HepG2 (cell line): ENCODE results near the gene MPV17L2. TPM values are rescaled to one million over a fixed set of nuclear protein-coding genes. Genes with fewer than 3 reads are reported as not detected.

ENCODE experiments used
- ARID4A ChIP-seq: sonication (generic); formaldehyde crosslinking; IDR thresholded peaks from 2 replicates; pipeline ENCODE4 v1.5.0; 2020; ENCODE audit warnings: mild to moderate bottlenecking, missing genetic modification reagents, borderline replicate concordance
- NCOA5 ChIP-seq: sonication (generic); formaldehyde crosslinking; IDR thresholded peaks from 2 replicates; pipeline ENCODE4 v1.4.0; 2020; ENCODE audit warnings: missing genetic modification reagents
- RFX5 ChIP-seq: IDR thresholded peaks from 2 replicates; pipeline ENCODE4 v1.6.1; 2011; ENCODE audit warnings: low read depth, low read length, improper control_type of control experiment
- RXRA ChIP-seq: sonication (generic); formaldehyde crosslinking; IDR thresholded peaks from 2 replicates; pipeline ENCODE4 v1.5.1; 2020; ENCODE audit warnings: missing genetic modification reagents
- TBL1XR1 ChIP-seq: fragments of 150-350 bp; IDR thresholded peaks from 2 replicates; pipeline ENCODE4 v1.6.1; 2014; ENCODE audit warnings: borderline replicate concordance, low read length; ENCODE audit not compliant: partially characterized antibody
- TCF7 ChIP-seq: sonication (generic); IDR thresholded peaks from 2 replicates; pipeline ENCODE4 v1.6.1; 2016; ENCODE audit warnings: antibody characterized with exemption, low read depth
- TEAD2 ChIP-seq: sonication (generic); formaldehyde crosslinking; IDR thresholded peaks from 2 replicates; pipeline ENCODE4 v1.9.0; 2021; ENCODE audit warnings: missing genetic modification reagents
- ZNF335 ChIP-seq: sonication (generic); formaldehyde crosslinking; IDR thresholded peaks from 2 replicates; pipeline ENCODE4 v1.4.0; 2020; ENCODE audit warnings: missing genetic modification reagents
- ZNF354B ChIP-seq: sonication (generic); formaldehyde crosslinking; IDR thresholded peaks from 2 replicates; pipeline ENCODE4 v1.8.0; 2022; ENCODE audit warnings: mild to moderate bottlenecking, missing genetic modification reagents
- ZNF446 ChIP-seq: sonication (generic); formaldehyde crosslinking; IDR thresholded peaks from 2 replicates; pipeline ENCODE4 v1.5.0; 2020; ENCODE audit warnings: mild to moderate bottlenecking, missing genetic modification reagents
- ZNF891 ChIP-seq: sonication (generic); formaldehyde crosslinking; IDR thresholded peaks from 2 replicates; pipeline ENCODE4 v1.5.0; 2020; ENCODE audit warnings: mild to moderate bottlenecking, missing genetic modification reagents
- polyA plus RNA-seq, 8 experiments: library from polyadenylated mRNA; depleted of rRNA in 3 of 8; stranded (reverse) in 7 of 8; unstranded in 1 of 8; fragments of >200 nt; fragmentation: Illumina TruSeq in 4 of 8; extraction: Trizol in 4 of 8; gene quantifications; 2 replicates each; pipeline versions ENCODE4 v1.2.1 to v1.2.3, GENCODE V29; 2011 to 2016; ENCODE audit warnings: low read depth in 4 of 8, missing spikeins in 1 of 8, mixed read lengths in 1 of 8; ENCODE audit not compliant: insufficient read depth in 1 of 8
- total RNA-seq, 5 experiments: library from RNA; depleted of rRNA; stranded (reverse); fragments of >200 nt; fragmentation: Illumina TruSeq; extraction: Trizol; gene quantifications; 2 replicates each; pipeline ENCODE4 v1.2.3, GENCODE V29; 2016; ENCODE audit warnings: low read depth in 1 of 5
- TF ChIP-seq, protein P1 (sequence below): sonication (generic); formaldehyde crosslinking; IDR thresholded peaks from 2 replicates; pipeline ENCODE4 v1.5.1; 2020; ENCODE audit warnings: missing genetic modification reagents, mild to moderate bottlenecking, borderline replicate concordance
- TF ChIP-seq, protein P2 (sequence below): sonication (generic); formaldehyde crosslinking; IDR thresholded peaks from 2 replicates; pipeline ENCODE4 v1.4.0; 2020; ENCODE audit warnings: low read depth, mild to moderate bottlenecking, missing genetic modification reagents
- TF ChIP-seq, protein P3 (sequence below): sonication (generic); formaldehyde crosslinking; IDR thresholded peaks from 2 replicates; pipeline ENCODE4 v1.4.0; 2020; ENCODE audit warnings: missing genetic modification reagents
- TF ChIP-seq, protein P4 (sequence below): sonication (generic); formaldehyde crosslinking; conservative IDR thresholded peaks from 2 replicates; pipeline ENCODE4 v1.8.1; 2023; ENCODE audit warnings: missing genetic modification reagents
- TF ChIP-seq, protein P5 (sequence below): sonication (generic); formaldehyde crosslinking; IDR thresholded peaks from 2 replicates; pipeline ENCODE4 v1.5.0; 2020; ENCODE audit warnings: mild to moderate bottlenecking, missing genetic modification reagents
- TF ChIP-seq, protein P6 (sequence below): sonication (generic); IDR thresholded peaks from 2 replicates; pipeline ENCODE4 v1.6.1; 2016; ENCODE audit warnings: low read depth, borderline replicate concordance

MPV17L2 gene
- total and polyA plus RNA-seq, 2 of the 13 experiments (the other 11 are each of a cell fraction or from before 2014, with no cell fraction given), result 13.6 to 16.7 TPM

GRCh38 chr19:18203863-18204393 is 10.9 kb downstream of the MPV17L2 start, which contains the start of gene RAB3A (continued):
- no peak for TF ChIP-seq RXRA (CRISPR knock-in tag)
- TF ChIP-seq ZNF335, result no peak
- TF ChIP-seq, protein P1, sequence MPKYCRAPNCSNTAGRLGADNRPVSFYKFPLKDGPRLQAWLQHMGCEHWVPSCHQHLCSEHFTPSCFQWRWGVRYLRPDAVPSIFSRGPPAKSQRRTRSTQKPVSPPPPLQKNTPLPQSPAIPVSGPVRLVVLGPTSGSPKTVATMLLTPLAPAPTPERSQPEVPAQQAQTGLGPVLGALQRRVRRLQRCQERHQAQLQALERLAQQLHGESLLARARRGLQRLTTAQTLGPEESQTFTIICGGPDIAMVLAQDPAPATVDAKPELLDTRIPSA (CRISPR knock-in tag), result no peak
- TF ChIP-seq, protein P2, sequence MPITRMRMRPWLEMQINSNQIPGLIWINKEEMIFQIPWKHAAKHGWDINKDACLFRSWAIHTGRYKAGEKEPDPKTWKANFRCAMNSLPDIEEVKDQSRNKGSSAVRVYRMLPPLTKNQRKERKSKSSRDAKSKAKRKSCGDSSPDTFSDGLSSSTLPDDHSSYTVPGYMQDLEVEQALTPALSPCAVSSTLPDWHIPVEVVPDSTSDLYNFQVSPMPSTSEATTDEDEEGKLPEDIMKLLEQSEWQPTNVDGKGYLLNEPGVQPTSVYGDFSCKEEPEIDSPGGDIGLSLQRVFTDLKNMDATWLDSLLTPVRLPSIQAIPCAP (CRISPR knock-in tag), result no peak
- no peak for TF ChIP-seq ZNF891 (CRISPR knock-in tag)
- no peak for TF ChIP-seq ZNF354B
- TF ChIP-seq, protein P3, sequence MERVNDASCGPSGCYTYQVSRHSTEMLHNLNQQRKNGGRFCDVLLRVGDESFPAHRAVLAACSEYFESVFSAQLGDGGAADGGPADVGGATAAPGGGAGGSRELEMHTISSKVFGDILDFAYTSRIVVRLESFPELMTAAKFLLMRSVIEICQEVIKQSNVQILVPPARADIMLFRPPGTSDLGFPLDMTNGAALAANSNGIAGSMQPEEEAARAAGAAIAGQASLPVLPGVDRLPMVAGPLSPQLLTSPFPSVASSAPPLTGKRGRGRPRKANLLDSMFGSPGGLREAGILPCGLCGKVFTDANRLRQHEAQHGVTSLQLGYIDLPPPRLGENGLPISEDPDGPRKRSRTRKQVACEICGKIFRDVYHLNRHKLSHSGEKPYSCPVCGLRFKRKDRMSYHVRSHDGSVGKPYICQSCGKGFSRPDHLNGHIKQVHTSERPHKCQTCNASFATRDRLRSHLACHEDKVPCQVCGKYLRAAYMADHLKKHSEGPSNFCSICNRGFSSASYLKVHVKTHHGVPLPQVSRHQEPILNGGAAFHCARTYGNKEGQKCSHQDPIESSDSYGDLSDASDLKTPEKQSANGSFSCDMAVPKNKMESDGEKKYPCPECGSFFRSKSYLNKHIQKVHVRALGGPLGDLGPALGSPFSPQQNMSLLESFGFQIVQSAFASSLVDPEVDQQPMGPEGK (CRISPR knock-in tag), result no peak; the same call in 1 of the 2 replicates
- peak; percentile 66 for TF ChIP-seq ARID4A (CRISPR knock-in tag)
- no peak for TF ChIP-seq ZNF446
- TF ChIP-seq TEAD2 (CRISPR knock-in tag), result no peak
- TF ChIP-seq TBL1XR1, result no peak
- no peak for TF ChIP-seq TCF7
- TF ChIP-seq NCOA5 (CRISPR knock-in tag), result no peak
- TF ChIP-seq, protein P4, sequence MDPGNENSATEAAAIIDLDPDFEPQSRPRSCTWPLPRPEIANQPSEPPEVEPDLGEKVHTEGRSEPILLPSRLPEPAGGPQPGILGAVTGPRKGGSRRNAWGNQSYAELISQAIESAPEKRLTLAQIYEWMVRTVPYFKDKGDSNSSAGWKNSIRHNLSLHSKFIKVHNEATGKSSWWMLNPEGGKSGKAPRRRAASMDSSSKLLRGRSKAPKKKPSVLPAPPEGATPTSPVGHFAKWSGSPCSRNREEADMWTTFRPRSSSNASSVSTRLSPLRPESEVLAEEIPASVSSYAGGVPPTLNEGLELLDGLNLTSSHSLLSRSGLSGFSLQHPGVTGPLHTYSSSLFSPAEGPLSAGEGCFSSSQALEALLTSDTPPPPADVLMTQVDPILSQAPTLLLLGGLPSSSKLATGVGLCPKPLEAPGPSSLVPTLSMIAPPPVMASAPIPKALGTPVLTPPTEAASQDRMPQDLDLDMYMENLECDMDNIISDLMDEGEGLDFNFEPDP, result no peak
- TF ChIP-seq, protein P5, sequence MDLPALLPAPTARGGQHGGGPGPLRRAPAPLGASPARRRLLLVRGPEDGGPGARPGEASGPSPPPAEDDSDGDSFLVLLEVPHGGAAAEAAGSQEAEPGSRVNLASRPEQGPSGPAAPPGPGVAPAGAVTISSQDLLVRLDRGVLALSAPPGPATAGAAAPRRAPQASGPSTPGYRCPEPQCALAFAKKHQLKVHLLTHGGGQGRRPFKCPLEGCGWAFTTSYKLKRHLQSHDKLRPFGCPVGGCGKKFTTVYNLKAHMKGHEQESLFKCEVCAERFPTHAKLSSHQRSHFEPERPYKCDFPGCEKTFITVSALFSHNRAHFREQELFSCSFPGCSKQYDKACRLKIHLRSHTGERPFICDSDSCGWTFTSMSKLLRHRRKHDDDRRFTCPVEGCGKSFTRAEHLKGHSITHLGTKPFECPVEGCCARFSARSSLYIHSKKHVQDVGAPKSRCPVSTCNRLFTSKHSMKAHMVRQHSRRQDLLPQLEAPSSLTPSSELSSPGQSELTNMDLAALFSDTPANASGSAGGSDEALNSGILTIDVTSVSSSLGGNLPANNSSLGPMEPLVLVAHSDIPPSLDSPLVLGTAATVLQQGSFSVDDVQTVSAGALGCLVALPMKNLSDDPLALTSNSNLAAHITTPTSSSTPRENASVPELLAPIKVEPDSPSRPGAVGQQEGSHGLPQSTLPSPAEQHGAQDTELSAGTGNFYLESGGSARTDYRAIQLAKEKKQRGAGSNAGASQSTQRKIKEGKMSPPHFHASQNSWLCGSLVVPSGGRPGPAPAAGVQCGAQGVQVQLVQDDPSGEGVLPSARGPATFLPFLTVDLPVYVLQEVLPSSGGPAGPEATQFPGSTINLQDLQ (CRISPR knock-in tag), result no peak
- TF ChIP-seq, protein P6, sequence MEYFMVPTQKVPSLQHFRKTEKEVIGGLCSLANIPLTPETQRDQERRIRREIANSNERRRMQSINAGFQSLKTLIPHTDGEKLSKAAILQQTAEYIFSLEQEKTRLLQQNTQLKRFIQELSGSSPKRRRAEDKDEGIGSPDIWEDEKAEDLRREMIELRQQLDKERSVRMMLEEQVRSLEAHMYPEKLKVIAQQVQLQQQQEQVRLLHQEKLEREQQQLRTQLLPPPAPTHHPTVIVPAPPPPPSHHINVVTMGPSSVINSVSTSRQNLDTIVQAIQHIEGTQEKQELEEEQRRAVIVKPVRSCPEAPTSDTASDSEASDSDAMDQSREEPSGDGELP, result 0 out of 2 replicates have a peak, but pooled peaks have one; percentile 35
- TF ChIP-seq RFX5, result no peak
